GM19467 (cell line): ENCODE measurements around the gene TEFM.
"Not testable (repeated sequence)": the region's sequence is repeated elsewhere in the genome, so short reads cannot be mapped to it uniquely, and the experiment has no call there.

Experiments used
- ATAC-seq: cut with Tn5 transposase; IDR thresholded peaks from one replicate; pipeline ENCODE4 v1.9.1; 2021; ENCODE audit warnings: mild to moderate bottlenecking, moderate library complexity; ENCODE audit not compliant: unreplicated experiment

The TEFM gene

DNA sequence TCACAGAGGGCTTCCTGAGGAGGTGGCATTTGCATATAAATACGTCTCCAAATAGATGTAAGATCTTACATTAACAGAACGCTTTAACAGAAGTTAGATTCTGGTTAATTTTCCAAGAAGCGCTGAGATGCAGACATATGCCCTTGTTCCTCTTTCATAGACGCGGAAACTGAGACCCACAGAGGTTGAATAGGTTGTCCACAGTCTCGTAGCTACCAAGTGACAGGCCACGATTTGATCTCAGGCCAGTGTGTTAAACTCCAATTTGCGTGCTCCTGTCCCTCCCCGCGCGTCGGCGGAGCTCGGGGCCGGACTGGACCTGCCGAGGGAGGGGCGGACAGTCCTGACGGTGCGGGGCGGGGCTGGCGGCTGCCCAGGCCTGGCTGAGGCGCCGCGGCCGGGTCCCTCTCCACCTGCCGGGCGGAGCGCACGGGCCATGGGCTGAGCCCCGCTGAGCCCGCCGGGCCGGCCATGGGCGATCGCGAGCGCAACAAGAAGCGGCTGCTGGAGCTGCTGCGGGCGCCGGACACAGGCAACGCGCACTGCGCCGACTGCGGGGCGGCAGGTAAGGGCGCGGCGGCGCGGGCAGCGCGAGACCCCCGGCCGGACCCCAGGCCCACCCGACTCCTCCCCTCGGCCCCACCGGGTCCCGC, 15.6 kb upstream of the TEFM start, which contains the start of gene ADAP2:
ADAP2 (plus strand) TSS at position 402 of the 653 bp plus-strand sequence; CDS start at position 472, 70 bp downstream.
- no peak for ATAC-seq

DNA sequence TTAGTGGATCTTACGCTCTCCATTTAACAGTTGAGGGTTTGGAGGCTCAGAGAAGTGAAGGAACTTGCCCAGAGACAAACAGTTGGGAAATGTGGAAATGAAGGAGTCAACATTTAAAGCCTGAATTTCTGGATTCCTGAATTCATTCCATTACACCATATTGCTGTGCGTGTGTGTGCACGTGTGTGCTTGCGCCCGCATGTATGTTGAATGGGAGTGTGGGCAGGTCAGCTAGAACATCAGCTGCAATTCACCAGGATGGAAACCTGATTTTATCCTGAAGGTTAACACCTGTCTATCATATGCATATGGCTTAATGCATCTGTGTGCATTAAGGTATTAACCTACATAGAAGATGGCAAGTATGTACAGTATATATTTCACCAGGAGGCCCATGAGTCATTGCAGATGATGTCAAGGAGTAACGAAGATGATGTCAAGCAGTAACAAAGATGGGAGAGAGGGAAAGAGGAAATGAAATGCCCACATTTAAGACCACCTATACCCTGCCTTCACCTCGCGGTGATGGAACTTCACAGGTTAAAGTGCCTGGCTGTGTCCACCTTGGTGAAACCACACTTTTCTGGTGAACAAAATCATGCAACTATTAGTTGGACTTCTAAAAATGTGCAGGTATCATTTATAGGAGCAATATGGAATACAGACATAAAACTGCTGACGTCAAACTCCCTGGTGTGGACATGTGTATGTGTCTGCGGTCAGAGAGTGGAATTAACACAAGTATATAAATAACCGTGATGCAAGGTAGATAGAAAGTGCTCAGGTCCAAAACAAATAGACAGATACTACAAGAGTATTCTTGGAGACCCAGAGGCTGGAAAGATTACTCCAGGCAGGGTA, 14.9 kb upstream of the TEFM start:
- ATAC-seq: no peak

DNA sequence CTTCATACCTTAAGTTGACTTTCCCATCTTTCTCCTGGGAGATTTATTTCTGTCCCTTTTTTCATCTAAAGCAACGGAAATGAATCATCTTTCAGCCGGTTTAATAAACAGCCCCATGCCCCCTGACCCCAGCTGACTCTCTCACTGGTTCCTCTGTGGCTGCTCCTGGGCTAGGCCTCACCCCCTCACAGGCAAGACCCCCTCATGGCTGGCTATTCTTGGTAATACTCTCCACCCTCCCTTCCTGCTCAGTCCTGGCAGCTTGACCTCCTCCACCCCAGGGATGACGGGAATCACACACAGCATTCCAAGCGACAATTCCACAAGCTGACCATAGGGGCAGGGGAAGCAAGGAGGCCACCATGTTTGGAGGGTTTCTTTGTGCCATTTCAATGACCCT, 14.2 kb upstream of the TEFM start:
- ATAC-seq: no peak

DNA sequence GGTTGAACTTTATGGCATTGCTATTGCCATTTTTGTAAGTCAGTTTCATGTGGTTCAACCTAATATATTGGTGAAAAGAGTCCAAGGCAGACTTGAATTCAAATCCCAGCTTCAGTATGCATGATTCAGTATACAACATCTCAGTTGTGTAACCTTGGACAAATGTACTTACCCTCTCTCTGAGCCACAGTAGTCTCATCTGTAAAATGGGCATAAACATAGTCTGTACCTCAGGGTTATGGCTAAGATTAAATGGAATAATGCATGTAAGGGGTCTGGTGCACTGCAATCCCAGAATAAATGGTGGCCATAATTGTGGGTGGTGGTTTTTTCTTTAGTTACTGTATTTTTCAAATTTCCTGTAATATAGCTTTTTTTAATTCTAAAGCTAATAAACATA, 11.0 kb upstream of the TEFM start:
- ATAC-seq: no peak

DNA sequence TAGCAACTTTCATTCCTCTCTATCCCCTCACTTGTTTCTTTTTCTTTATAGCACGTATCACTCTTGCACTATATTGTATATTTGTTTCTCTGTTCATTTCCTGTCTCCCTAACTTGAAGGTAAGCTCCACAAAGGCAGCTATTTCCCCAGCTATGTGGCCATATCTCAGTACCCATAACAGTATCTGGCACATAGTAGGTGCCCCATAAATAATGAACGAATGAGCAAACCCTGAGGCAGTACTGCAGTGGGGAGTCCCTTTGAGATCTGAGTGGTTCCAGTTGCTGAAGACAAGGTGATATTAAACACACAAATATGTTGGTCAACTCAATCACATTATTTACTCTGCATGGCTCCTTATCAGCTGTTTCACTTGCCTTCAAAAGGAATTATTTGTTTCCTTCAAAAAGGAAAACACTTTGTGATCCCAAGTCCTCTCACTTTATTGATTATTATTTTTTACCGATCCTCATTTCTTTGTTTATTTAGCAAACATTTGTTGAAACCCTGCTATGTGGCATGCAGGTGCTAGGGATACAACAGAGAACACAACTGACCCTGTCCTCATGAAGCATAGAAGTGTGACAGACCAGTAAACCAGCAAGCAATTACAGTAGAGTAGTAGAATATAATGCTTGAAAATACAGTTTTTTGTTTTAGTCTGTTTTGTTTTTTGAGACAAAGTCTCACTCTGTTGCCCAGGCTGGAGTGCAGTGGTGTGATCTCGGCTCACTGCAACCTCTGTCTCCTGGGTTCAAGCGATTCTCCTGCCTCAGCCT, 10.0 kb upstream of the TEFM start:
- no peak for ATAC-seq

DNA sequence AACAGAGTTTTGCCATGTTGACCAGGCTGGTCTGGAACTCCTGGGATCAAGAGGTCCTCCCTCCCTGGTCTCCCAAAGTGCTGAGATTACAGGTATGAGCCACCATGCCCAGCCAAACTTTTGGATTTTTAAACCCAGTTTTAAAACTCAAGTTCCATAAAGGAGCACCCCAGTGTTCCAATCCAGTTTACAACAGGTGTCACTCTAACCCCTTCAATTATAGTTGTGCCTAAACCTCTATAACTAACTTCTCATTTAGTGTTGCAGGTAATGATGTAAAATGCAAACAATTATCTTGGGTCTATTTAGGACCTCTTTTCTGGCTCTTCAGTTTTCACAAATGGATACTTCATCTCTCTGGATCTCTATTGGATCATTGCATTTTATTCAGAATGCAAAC, 7.9 kb upstream of the TEFM start:
- ATAC-seq: no peak

DNA sequence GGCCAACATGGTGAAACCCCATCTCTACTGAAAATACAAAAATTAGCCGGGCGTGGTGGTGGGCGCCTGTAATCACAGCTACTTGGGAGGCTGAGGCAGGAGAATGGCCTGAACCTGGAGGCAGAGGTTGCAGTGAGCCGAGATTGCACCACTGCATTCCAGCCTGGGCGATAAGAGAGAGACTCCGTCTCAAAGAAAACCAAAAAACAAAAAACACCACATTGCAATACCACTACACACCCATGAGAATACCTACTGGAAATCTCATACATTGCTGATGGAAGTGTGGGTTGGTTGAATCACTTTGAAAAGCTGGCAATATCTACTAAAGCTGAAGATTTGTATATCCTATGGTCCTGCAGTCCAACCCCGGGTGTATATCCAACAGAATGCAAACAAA, 4.1 kb upstream of the TEFM start:
- not testable (repeated sequence) for ATAC-seq

DNA sequence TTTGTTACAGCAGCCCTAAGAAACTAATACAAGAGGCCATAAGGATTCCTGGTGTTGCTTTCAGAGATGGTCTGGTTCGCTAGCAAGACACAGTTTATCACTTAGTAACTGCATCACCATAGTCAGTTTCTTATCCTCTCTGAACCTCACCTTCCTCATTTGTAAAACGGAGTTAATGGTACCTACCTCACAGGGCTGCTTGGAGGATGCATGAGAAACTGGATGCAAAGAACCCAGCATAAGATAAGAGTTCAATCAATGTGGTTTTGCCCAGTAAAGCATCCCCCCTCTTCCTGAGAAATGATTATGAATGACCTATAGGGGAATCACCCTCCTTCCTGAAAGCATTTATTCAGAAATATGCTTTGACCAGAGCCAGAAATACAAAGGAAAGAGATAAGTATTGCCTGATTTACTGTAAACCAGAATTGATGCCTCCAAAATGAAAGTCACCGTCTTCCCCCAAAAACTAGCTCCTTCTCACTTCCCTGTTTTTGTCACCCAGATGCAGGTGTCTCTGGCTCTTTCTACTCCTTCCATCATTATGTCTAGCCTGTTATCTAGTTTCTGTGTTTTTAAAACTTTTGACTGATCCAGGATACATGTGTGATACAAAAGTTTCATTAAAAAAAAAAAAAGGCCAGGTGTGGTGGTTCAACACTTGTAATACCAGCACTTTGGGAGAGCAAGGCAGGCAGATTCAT, 2.8 kb upstream of the TEFM start:
- ATAC-seq: no peak

DNA sequence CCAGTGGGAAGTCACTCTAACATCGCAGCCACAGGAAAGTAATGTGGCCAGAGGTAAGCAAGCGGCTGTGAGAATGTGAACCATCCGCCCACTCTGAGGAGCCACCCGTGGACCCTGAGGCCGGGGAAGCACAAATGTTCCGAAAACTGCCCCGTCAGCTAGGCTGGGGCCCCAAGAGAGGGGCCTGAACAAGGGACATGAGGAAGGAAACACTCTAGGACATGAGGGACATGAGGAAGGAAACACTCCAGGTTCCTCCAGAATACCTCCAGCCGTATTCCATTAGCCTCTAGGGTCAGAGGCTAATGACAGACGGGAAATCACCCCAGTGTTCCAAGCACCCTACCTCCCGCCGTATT, 317 bp downstream of the TEFM start:
- ATAC-seq: peak; percentile 34

DNA sequence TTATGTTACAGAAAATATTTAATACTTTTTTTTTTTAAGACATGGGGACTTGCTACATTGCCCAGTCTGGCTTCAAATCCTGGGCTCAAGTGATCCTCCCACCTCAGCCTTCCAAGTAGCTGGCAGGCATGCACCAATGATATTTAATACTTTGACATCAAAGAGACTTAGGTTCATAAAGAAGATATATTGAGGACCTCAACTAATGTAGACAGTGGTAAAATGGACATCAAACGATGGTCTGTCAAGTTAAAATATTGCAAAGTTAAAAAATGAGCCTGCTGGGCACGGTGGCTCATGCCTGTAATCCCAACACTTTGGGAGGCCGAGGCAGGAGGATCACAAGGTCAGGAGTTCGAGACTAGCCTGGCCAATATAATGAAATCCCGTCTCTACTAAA, 8.7 kb downstream of the TEFM start:
- no peak for ATAC-seq

DNA sequence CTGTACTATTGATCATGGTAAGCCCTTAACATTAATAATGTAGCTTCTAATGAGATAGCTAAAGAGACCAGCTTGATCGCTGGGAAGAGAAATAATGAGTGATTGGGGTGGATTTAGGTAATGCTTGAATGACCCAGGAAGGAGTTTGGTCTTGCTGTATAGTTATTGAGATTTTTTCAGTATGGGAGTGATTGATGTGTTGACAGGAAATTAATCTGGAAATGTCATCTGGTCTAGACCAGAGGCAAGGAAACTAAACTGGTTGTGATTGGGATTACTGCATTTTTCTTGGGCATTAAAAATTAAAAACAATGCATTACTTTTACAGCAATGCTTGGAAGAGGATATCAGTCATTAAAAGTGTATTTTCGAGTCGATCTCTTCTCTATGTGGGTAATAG, 11.8 kb downstream of the TEFM start:
- ATAC-seq: no peak

DNA sequence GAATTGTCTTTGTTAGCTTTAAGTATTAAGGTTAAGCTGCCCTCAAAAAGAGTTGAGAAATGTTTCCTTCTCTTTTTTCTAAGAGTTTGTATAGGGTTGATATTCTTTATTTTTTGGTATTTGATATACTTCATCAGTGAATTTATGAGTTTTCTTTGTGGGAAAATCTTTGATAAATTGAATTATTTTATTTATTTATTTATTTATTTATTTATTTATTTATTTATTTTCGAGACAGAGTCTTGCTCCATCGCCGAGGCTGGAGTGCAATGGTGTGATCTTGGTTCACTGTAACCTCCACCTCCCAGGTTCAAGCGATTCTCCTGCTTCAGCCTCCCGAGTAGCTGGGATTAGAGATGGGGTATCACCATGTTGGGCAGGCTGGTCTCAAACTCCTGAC, 19.9 kb downstream of the TEFM start:
- ATAC-seq: no peak

DNA sequence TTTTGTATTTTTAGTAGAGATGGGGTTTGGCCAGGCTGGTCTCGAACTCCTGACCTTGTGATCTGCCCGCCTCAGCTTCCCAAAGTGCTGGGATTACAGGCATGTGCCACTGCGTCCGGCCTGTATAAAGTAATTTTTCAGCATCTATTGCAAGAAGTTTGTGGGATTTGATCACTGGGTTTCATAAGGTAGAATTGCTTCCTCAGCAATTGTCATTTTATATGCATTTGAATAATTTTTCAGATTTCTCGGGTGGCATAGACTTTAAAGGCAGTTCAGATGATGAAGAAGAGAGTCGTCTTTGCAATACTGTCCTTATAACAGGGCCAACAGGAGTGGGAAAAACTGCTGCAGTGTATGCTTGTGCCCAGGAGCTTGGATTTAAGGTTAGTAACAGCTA, 37.0 kb downstream of the TEFM start:
- ATAC-seq: no peak

DNA sequence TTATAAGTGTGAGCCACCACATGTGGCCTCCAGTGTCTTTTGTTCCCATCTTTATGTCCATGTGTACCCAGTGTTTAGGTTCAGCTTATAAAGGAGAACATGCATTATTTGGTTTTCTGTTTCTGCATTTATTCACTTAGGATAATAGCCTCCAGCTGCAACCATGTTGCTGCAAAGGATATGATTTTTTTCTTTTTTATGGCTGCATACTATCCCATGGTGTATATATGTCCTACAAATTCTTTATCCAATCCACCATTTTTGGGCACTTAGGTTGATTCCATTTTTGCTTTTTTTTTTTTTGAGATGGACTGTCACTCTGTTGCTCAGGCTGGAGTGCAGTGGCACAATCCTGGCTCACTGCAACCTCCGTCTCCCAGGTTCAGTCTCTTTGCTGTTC, 41.4 kb downstream of the TEFM start:
- ATAC-seq: no peak

DNA sequence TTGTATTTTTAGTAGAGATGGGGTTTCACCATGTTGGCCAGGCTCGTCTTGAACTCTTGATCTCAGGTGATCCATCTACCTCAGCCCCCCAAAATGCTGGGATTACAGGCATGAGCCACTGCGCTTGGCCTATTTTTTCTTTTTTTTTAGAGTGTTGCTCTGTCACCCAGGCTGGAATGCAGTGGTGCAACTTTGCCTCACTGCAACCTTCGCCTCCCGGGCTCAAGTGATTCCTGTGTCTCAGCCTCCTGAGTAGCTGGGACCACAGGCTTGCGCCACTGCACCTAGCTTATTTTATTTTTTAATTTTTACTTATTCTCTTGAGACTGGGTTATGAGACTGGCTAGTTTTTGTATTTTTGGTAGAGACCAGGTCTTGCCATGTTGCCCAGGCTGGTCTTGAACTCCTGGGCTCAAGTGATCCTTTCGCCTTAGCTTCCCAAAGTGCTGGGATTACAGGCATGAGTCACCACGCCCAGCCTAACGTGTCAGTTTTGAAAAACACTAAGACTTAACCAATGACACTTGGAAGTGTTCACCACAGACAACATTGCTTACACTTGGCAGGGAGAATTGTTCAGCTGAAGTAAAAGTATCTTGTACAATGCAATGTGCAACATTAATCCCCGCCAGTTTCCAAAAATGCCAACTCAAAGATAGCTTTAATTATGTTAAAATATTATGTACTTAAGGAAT, 47.3 kb downstream of the TEFM start:
- no peak for ATAC-seq

DNA sequence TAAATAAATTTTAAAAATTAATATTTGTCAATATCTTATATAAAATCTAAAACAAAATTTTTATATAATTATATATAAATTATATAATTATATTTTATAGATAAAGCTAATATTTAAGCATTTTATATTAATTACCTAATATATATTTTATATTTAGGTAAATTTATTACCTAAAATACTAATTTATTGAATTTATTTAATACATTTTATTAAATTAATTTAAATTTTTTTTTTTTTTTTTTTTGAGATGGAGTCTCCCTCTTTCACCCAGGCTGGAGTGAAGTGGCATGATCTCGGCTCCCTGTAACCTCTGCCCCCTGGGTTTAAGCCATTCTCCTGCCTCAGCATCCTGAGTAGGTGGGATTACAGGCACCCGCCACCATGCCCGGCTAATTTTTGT, 51.9 kb downstream of the TEFM start:
- no peak for ATAC-seq
